ENCODE data around the gene STRADA. TPM values are rescaled to one million over a fixed set of nuclear protein-coding genes. Genes with fewer than 3 reads are reported as not detected.

STRADA gene
- total and polyA plus RNA-seq, 10 of the 15 experiments (the other 5 are each of a cell fraction or from before 2014, with no cell fraction given): 13.3 to 54.1 (median 44.0) TPM

- H3K4me3 ChIP-seq: no peak overlapping the region
- no peak overlapping the region for H3K9ac ChIP-seq (ENCODE audit: control insufficient read depth, insufficient read depth, low read length)
- no TSS peak for BruUV-seq (replicated peaks)
- peaks cover 2 to 7% of the 10 kb centered on the region in 2 experiments for H3K36me3 ChIP-seq (ENCODE audit: control insufficient read depth in 2 of 2, insufficient read depth in 2 of 2, low read length in 1 of 2)
- WGBS (ENCODE audit: insufficient coverage, insufficient replicate concordance, low lambda C conversion rate, missing lambda C conversion rate): 44% methylated on average over 4 of the region's 4 CpGs
- H3K27ac ChIP-seq (ENCODE audit: control insufficient read depth, insufficient read depth): no peak overlapping the region
- no peak overlapping the region for H3K4me2 ChIP-seq (ENCODE audit: control insufficient read depth, insufficient read depth)
- H3K4me1 ChIP-seq (ENCODE audit: control insufficient read depth, insufficient read depth, low read length): no peaks in the 10 kb centered on the region
- no peak for ATAC-seq
- in situ Hi-C loops (cut with MboI): no loop called here
- ChIA-PET SMC1A (ENCODE audit: uncharacterized antibody, unreplicated experiment) (interaction anchor here (0.8 to 3.1 kb wide), 4 partner anchors 9 to 249 kb away, joined by 3 to 18 read pairs (median 6); no protein-coding TSS in a partner anchor), CTCF (interaction anchor here (0.6 to 2.1 kb wide), 4 partner anchors 8 to 770 kb away, joined by 3 to 6 read pairs (median 4); no protein-coding TSS in a partner anchor), POLR2A (interaction anchor here (0.9 kb wide), 1 partner anchor 10 kb away, joined by 3 read pairs; no protein-coding TSS in a partner anchor), RAD21 (ENCODE audit: unreplicated experiment) (interaction anchor here (1.3 to 3.0 kb wide), 2 partner anchors 10 to 35 kb away, joined by 4 to 8 read pairs; no protein-coding TSS in a partner anchor)
- DNase-seq (ENCODE audit: low read depth, low spot score): no peak
- no peak for FAIRE-seq
- no peaks in the 10 kb centered on the region for H4K20me1 ChIP-seq (ENCODE audit: control insufficient read depth, insufficient read depth)
- H3K9me3 ChIP-seq (replicated peaks; ENCODE audit: control insufficient read depth, insufficient read depth, low read length): no peaks in the 10 kb centered on the region
- H3K27me3 ChIP-seq (replicated peaks in 1 of 2; ENCODE audit: control insufficient read depth in 2 of 2, insufficient read depth in 2 of 2, low read length in 1 of 2): no peaks in the 10 kb centered on the region
- intact Hi-C loops (cut with micrococcal nuclease; ENCODE audit: unreplicated experiment): no loop called here
- H3K79me2 ChIP-seq (ENCODE audit: control insufficient read depth, insufficient read depth, low read length): no peaks in the 10 kb centered on the region
- H2AFZ ChIP-seq (ENCODE audit: control insufficient read depth, low read depth, low read length): no peak overlapping the region
- TF ChIP-seq MYB (IDR thresholded peaks at IDR 0.05; ENCODE audit: borderline replicate concordance, low read depth, low read length) (no peak), MTA3 (IDR thresholded peaks at IDR 0.05; ENCODE audit: borderline replicate concordance, low read length) (no peak), USF2 (IDR thresholded peaks at IDR 0.05; ENCODE audit: borderline replicate concordance, low read depth, low read length) (no peak), SMARCA5 (IDR thresholded peaks at IDR 0.05) (no peak), ELK1 (IDR thresholded peaks at IDR 0.05; ENCODE audit: low read depth, low read length) (no peak), SREBF1 (IDR thresholded peaks at IDR 0.05; ENCODE audit: low read length) (no peak), PML (IDR thresholded peaks at IDR 0.05; ENCODE audit: low read length) (no peak), CEBPB (IDR thresholded peaks at IDR 0.05; ENCODE audit: borderline replicate concordance in 1 of 2, low read depth in 2 of 2, low read length in 2 of 2) (no peak), YY1 (IDR thresholded peaks at IDR 0.05; ENCODE audit: low read depth, low read length) (no peak)
- TF ChIP-seq, protein P1, sequence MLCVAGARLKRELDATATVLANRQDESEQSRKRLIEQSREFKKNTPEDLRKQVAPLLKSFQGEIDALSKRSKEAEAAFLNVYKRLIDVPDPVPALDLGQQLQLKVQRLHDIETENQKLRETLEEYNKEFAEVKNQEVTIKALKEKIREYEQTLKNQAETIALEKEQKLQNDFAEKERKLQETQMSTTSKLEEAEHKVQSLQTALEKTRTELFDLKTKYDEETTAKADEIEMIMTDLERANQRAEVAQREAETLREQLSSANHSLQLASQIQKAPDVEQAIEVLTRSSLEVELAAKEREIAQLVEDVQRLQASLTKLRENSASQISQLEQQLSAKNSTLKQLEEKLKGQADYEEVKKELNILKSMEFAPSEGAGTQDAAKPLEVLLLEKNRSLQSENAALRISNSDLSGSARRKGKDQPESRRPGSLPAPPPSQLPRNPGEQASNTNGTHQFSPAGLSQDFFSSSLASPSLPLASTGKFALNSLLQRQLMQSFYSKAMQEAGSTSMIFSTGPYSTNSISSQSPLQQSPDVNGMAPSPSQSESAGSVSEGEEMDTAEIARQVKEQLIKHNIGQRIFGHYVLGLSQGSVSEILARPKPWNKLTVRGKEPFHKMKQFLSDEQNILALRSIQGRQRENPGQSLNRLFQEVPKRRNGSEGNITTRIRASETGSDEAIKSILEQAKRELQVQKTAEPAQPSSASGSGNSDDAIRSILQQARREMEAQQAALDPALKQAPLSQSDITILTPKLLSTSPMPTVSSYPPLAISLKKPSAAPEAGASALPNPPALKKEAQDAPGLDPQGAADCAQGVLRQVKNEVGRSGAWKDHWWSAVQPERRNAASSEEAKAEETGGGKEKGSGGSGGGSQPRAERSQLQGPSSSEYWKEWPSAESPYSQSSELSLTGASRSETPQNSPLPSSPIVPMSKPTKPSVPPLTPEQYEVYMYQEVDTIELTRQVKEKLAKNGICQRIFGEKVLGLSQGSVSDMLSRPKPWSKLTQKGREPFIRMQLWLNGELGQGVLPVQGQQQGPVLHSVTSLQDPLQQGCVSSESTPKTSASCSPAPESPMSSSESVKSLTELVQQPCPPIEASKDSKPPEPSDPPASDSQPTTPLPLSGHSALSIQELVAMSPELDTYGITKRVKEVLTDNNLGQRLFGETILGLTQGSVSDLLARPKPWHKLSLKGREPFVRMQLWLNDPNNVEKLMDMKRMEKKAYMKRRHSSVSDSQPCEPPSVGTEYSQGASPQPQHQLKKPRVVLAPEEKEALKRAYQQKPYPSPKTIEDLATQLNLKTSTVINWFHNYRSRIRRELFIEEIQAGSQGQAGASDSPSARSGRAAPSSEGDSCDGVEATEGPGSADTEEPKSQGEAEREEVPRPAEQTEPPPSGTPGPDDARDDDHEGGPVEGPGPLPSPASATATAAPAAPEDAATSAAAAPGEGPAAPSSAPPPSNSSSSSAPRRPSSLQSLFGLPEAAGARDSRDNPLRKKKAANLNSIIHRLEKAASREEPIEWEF (IDR thresholded peaks at IDR 0.05; ENCODE audit: insufficient replicate concordance, low read depth, low read length): no peak
Observed at GRCh38 chr17:63675231-63675606, 66.4 kb downstream of the STRADA start.
